Peyer's patch (tissue), 4 donors: ENCODE results near the gene LMO2. TPM values are rescaled to one million over a fixed set of nuclear protein-coding genes. Genes with fewer than 3 reads are reported as not detected.

ENCODE experiments used
- DNase-seq, 3 donors: peaks; one replicate each; pipeline ENCODE4 v3.0.0-alpha.2; 2017 to 2019
- H3K27ac ChIP-seq, 4 donors: fragments of 200-600 bp; sonication (generic); one replicate each; pipeline ENCODE4 v1.5.1; 2016 to 2019
- H3K27me3 ChIP-seq, 2 donors: fragments of 200-600 bp; sonication (generic); one replicate each; pipeline ENCODE4 v1.5.1; 2019
- H3K36me3 ChIP-seq, 3 donors: fragments of 200-600 bp; sonication (generic); one replicate each; pipeline ENCODE4 v1.5.1; 2016 to 2019
- H3K4me1 ChIP-seq, 4 donors: fragments of 200-600 bp; sonication (generic); one replicate each; pipeline ENCODE4 v1.5.1; 2016 to 2019
- H3K4me3 ChIP-seq, 4 donors: fragments of 200-600 bp; sonication (generic); 1 replicate in 3 of 4; 2 replicates in 1 of 4; pipeline ENCODE4 v1.5.1; 2016 to 2019; ENCODE audit warnings: mild to moderate bottlenecking in 1 of 4
- H3K9me3 ChIP-seq, 4 donors: fragments of 200-600 bp; sonication (generic); one replicate each; pipeline ENCODE4 v1.5.1; 2016 to 2019; ENCODE audit warnings: mild to moderate bottlenecking in 1 of 4
- CTCF ChIP-seq, 6 experiments: fragments of 450-650 bp in 4 of 6; fragments of 200-600 bp in 2 of 6; sonication (generic) in 1 of 6; IDR thresholded peaks; one replicate each; pipeline ENCODE4 v1.5.1; 2017 to 2019; ENCODE audit warnings: antibody characterized with exemption in 6 of 6, mild to moderate bottlenecking in 3 of 6, moderate library complexity in 1 of 6
- POLR2A ChIP-seq, 2 donors: fragments of 450-650 bp; IDR thresholded peaks; one replicate each; pipeline ENCODE4 v1.5.1; 2017; ENCODE audit warnings: antibody characterized with exemption in 2 of 2, mild to moderate bottlenecking in 2 of 2, moderate library complexity in 2 of 2
- total RNA-seq, 4 donors: library from RNA; depleted of rRNA; stranded (reverse); fragments of >200 nt; gene quantifications; one replicate each; pipeline ENCODE4 v1.1.0, GENCODE V29; 2016

LMO2 gene
- total RNA-seq, 4 donors from 2014 or later = 5.1 to 9.1 (median 7.2) TPM

DNA sequence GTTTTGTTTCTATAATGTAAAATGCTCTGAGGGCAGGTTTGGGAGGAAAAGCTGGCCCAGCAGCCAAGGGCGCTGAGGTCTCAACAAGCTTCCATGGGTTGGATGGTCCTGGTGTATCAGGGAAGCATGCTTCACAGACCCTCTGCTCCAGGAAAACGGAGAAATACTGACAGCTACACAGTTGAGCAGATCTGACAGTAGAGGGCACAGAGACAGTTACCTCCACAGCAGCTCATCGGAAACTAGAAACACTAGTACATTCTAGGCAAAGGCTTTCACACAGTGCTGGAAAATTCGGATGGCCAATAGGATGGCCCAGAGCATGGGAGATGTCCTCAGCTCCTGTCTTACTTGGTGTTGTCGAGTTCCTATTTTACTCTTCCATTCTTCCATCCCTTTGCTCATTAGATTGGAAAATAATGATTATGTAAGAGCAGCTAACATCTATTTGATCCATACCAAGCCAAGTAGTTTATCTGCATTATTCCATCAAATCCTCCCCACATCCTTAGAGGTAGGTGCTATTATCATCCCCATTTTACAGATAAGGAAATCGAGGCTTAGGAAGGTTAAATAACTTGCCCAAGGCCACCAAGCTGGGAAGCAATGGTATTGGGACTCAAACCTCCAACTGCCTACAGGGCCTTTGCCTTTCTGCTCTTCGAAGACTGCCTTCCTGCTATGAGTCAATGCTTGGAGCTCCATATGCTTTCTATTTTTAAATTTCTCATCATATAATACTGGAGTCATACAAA, 28.3 kb downstream of the LMO2 start:
- H3K27ac ChIP-seq = no peak overlapping the region
- DNase-seq = no peak
- no peak overlapping the region for H3K4me3 ChIP-seq
- no peaks in the 10 kb centered on the region for H3K36me3 ChIP-seq
- no peaks in the 10 kb centered on the region for H3K9me3 ChIP-seq
- peaks cover 0 to 3% of the 10 kb centered on the region in 2 donors for H3K27me3 ChIP-seq
- H3K4me1 ChIP-seq = peaks cover 0 to 4% (median under 1%) of the 10 kb centered on the region in 4 donors
- TF ChIP-seq POLR2A (IDR thresholded peaks at IDR 0.05) (no peak), CTCF (IDR thresholded peaks at IDR 0.05) (no peak)

- no peak for TF ChIP-seq POLR2A (IDR thresholded peaks at IDR 0.05)
- TF ChIP-seq CTCF (IDR thresholded peaks at IDR 0.05) = no peak
- Histone ChIP-seq H3K36me3 (no peaks in the 10 kb centered on the region), H3K9me3 (no peaks in the 10 kb centered on the region), H3K4me1 (no peaks in the 10 kb centered on the region), H3K27ac (no peak overlapping the region), H3K4me3 (no peak overlapping the region), H3K27me3 (no peaks in the 10 kb centered on the region)
- DNase-seq = no peak
Measured at GRCh38 chr11:33861941-33862589, 29.8 kb downstream of the LMO2 start.

- H3K27me3 ChIP-seq = no peaks in the 10 kb centered on the region
- no peak for DNase-seq
- H3K36me3 ChIP-seq = no peaks in the 10 kb centered on the region
- no peak overlapping the region for H3K27ac ChIP-seq
- no peaks in the 10 kb centered on the region for H3K9me3 ChIP-seq
- H3K4me3 ChIP-seq = no peak overlapping the region
- TF ChIP-seq POLR2A (IDR thresholded peaks at IDR 0.05) (no peak), CTCF (IDR thresholded peaks at IDR 0.05) (no peak)
- H3K4me1 ChIP-seq = no peaks in the 10 kb centered on the region
Measured at GRCh38 chr11:33861386-33861785, 30.5 kb downstream of the LMO2 start.

GRCh38 chr11:33860926-33861325, 30.9 kb downstream of the LMO2 start:
- H3K9me3 ChIP-seq = no peaks in the 10 kb centered on the region
- no peak for TF ChIP-seq CTCF (IDR thresholded peaks at IDR 0.05)
- no peak for TF ChIP-seq POLR2A (IDR thresholded peaks at IDR 0.05)
- no peak for DNase-seq
- H3K27me3 ChIP-seq = no peaks in the 10 kb centered on the region
- H3K4me1 ChIP-seq = no peaks in the 10 kb centered on the region
- H3K36me3 ChIP-seq = no peaks in the 10 kb centered on the region
- no peak overlapping the region for H3K4me3 ChIP-seq
- no peak overlapping the region for H3K27ac ChIP-seq

- Histone ChIP-seq H3K27ac (no peak overlapping the region), H3K4me1 (no peaks in the 10 kb centered on the region), H3K4me3 (no peak overlapping the region), H3K36me3 (no peaks in the 10 kb centered on the region), H3K9me3 (no peaks in the 10 kb centered on the region), H3K27me3 (no peaks in the 10 kb centered on the region)
- TF ChIP-seq POLR2A (IDR thresholded peaks at IDR 0.05) = no peak
- no peak for TF ChIP-seq CTCF (IDR thresholded peaks at IDR 0.05)
- no peak for DNase-seq
Measured at GRCh38 chr11:33859306-33859705, 32.6 kb downstream of the LMO2 start.
